Measurements from ENCODE around the gene SULF2. TPM values are rescaled to one million over a fixed set of nuclear protein-coding genes. Genes with fewer than 3 reads are reported as not detected.
A peak's percentile ranks its signal among the peaks of the same experiment; 100 is the strongest.

SULF2 gene
- total and polyA plus RNA-seq, 2 of the 13 experiments (the other 11 are each of a cell fraction or from before 2014, with no cell fraction given) = 7.2 to 50.9 TPM

GRCh38 chr20:47725248-47725973 lies 59.9 kb downstream of the SULF2 start (continued):
- peak; percentile 80; the same call in 1 of the 2 replicates for TF ChIP-seq KLF6 (CRISPR knock-in tag; IDR thresholded peaks at IDR 0.05)
- TF ChIP-seq REL (CRISPR knock-in tag; conservative IDR thresholded peaks at IDR 0.05) = no peak
- no peak for TF ChIP-seq FIP1L1 (IDR thresholded peaks at IDR 0.05; ENCODE audit: borderline replicate concordance, insufficient read depth, low read depth, low read length)
- peak; percentile 89 for TF ChIP-seq PATZ1 (CRISPR knock-in tag; IDR thresholded peaks at IDR 0.05)
- TF ChIP-seq GABPA (IDR thresholded peaks at IDR 0.05; ENCODE audit: low read depth, low read length) = no peak
- peak; percentile 28; the same call in 1 of the 2 replicates for TF ChIP-seq GABPA (CRISPR knock-in tag; IDR thresholded peaks at IDR 0.05; ENCODE audit: low read depth)
- TF ChIP-seq CEBPG (CRISPR knock-in tag; IDR thresholded peaks at IDR 0.05) = peak; percentile 61
- TF ChIP-seq RXRA (CRISPR knock-in tag; IDR thresholded peaks at IDR 0.05) = peak; percentile 32; the same call in 1 of the 2 replicates
- TF ChIP-seq ZNF792 (CRISPR knock-in tag; IDR thresholded peaks at IDR 0.05) = peak; percentile 85
- TF ChIP-seq PPARG (CRISPR knock-in tag; conservative IDR thresholded peaks at IDR 0.05) = peak; percentile 68
- no peak for TF ChIP-seq ADNP (CRISPR knock-in tag; IDR thresholded peaks at IDR 0.05)
- TF ChIP-seq ZNF441 (CRISPR knock-in tag; IDR thresholded peaks at IDR 0.05; ENCODE audit: borderline replicate concordance) = peak; percentile 64; the same call in 1 of the 2 replicates
- peak; percentile 68; the same call in 1 of the 2 replicates for TF ChIP-seq NCOR1 (IDR thresholded peaks at IDR 0.05; ENCODE audit: borderline replicate concordance, low read length)
- no peak for TF ChIP-seq ZNF17 (CRISPR knock-in tag; IDR thresholded peaks at IDR 0.05)
- peak; percentile 77; the same call in 1 of the 2 replicates for TF ChIP-seq ZNF761 (CRISPR knock-in tag; conservative IDR thresholded peaks at IDR 0.05)
- TF ChIP-seq ZNF639 (CRISPR knock-in tag; conservative IDR thresholded peaks at IDR 0.05) = peak; percentile 56; the same call in 1 of the 2 replicates
- TF ChIP-seq PHF5A (CRISPR knock-in tag; IDR thresholded peaks at IDR 0.05; ENCODE audit: low read depth, unreplicated experiment) = peak; percentile 55
- TF ChIP-seq ZNF598 (CRISPR knock-in tag; IDR thresholded peaks at IDR 0.05; ENCODE audit: borderline replicate concordance) = peak; percentile 47; the same call in 1 of the 2 replicates
- TF ChIP-seq ZBTB33 (CRISPR knock-in tag; IDR thresholded peaks at IDR 0.05) = peak; percentile 65
- TF ChIP-seq NCOA1 (CRISPR knock-in tag; IDR thresholded peaks at IDR 0.05) = no peak
- TF ChIP-seq HMG20B (CRISPR knock-in tag; conservative IDR thresholded peaks at IDR 0.05) = no peak
- TF ChIP-seq TMF1 (CRISPR knock-in tag; IDR thresholded peaks at IDR 0.05; ENCODE audit: low read depth) = no peak
- TF ChIP-seq HDAC1 (CRISPR knock-in tag; IDR thresholded peaks at IDR 0.05) = 0 out of 2 replicates have a peak, but pooled peaks have one; percentile 53
- TF ChIP-seq ATRX (CRISPR knock-in tag; IDR thresholded peaks at IDR 0.05; ENCODE audit: borderline replicate concordance) = no peak
- TF ChIP-seq ARHGAP35 (CRISPR knock-in tag; IDR thresholded peaks at IDR 0.05; ENCODE audit: borderline replicate concordance) = peak; percentile 42; the same call in 1 of the 2 replicates
- no peak for TF ChIP-seq ZNF773 (CRISPR knock-in tag; IDR thresholded peaks at IDR 0.05; ENCODE audit: borderline replicate concordance)
- TF ChIP-seq ZBTB21 (CRISPR knock-in tag; IDR thresholded peaks at IDR 0.05) = no peak

All from HepG2 (cell line).